Gastrocnemius medialis (tissue), 4 donors: Measurements from ENCODE around the gene HTT.

Experiments
- POLR2A ChIP-seq, 2 donors: fragments of 450-650 bp; IDR thresholded peaks; one replicate each; pipeline ENCODE4 v1.6.1; 2017; ENCODE audit warnings: antibody characterized with exemption in 2 of 2, mild to moderate bottlenecking in 2 of 2, moderate library complexity in 2 of 2
- TF ChIP-seq, protein P1 (sequence below), 5 experiments: fragments of 450-650 bp in 3 of 5; fragments of 200-600 bp in 2 of 5; sonication (generic) in 2 of 5; IDR thresholded peaks in 4 of 5; conservative IDR thresholded peaks in 1 of 5; 1 replicate in 4 of 5; 2 replicates in 1 of 5; pipeline ENCODE4 v1.5.1; 2016 to 2019; ENCODE audit warnings: antibody characterized with exemption in 5 of 5, mild to moderate bottlenecking in 3 of 5, moderate library complexity in 3 of 5

- TF ChIP-seq, protein P1, sequence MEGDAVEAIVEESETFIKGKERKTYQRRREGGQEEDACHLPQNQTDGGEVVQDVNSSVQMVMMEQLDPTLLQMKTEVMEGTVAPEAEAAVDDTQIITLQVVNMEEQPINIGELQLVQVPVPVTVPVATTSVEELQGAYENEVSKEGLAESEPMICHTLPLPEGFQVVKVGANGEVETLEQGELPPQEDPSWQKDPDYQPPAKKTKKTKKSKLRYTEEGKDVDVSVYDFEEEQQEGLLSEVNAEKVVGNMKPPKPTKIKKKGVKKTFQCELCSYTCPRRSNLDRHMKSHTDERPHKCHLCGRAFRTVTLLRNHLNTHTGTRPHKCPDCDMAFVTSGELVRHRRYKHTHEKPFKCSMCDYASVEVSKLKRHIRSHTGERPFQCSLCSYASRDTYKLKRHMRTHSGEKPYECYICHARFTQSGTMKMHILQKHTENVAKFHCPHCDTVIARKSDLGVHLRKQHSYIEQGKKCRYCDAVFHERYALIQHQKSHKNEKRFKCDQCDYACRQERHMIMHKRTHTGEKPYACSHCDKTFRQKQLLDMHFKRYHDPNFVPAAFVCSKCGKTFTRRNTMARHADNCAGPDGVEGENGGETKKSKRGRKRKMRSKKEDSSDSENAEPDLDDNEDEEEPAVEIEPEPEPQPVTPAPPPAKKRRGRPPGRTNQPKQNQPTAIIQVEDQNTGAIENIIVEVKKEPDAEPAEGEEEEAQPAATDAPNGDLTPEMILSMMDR (IDR thresholded peaks at IDR 0.05 in 4 of 5, conservative IDR thresholded peaks at IDR 0.05 in 1 of 5): no peak
- TF ChIP-seq POLR2A (IDR thresholded peaks at IDR 0.05): no peak
Observed at GRCh38 chr4:3026540-3026939, 47.9 kb upstream of the HTT start.
